NCI-H1105 treated with DMSO at 0.1 percent for 48 hours (cell line): ENCODE data around the gene MUC6.

Source experiments
- DNase-seq: peaks from one replicate; lab custom pipeline; 2025; lab: John Stamatoyannopoulos, UW

MUC6 gene

GRCh38 chr11:1009371-1009770 lies 27.1 kb downstream of the MUC6 start:
- no peak for DNase-seq

- no peak for DNase-seq
Observed at GRCh38 chr11:1008803-1009145, 27.7 kb downstream of the MUC6 start.

- DNase-seq = no peak
Observed at GRCh38 chr11:1008001-1008802, 28.3 kb downstream of the MUC6 start.

- DNase-seq = no peak
Observed at GRCh38 chr11:1007279-1007678, 29.2 kb downstream of the MUC6 start.

- no peak for DNase-seq
Observed at GRCh38 chr11:1006762-1007161, 29.8 kb downstream of the MUC6 start.

- peak; percentile 87 for DNase-seq
Observed at GRCh38 chr11:1005928-1006327, 30.6 kb downstream of the MUC6 start.

GRCh38 chr11:1003159-1003558 lies 33.4 kb downstream of the MUC6 start:
- no peak for DNase-seq

- DNase-seq = no peak
Observed at GRCh38 chr11:1002406-1002984, 34.0 kb downstream of the MUC6 start.

GRCh38 chr11:1001617-1002405 lies 34.7 kb downstream of the MUC6 start:
- no peak for DNase-seq

- no peak for DNase-seq
Observed at GRCh38 chr11:1000357-1001278, 35.9 kb downstream of the MUC6 start.

- no peak for DNase-seq
Observed at GRCh38 chr11:999009-999408, 37.5 kb downstream of the MUC6 start.

GRCh38 chr11:997907-998306 lies 38.6 kb downstream of the MUC6 start:
- no peak for DNase-seq

- DNase-seq = no peak
Observed at GRCh38 chr11:996681-997080, 39.8 kb downstream of the MUC6 start.

GRCh38 chr11:995752-996420 lies 40.6 kb downstream of the MUC6 start:
- DNase-seq = no peak

- DNase-seq = no peak
Observed at GRCh38 chr11:995044-995751, 41.3 kb downstream of the MUC6 start.

- DNase-seq = no peak
Observed at GRCh38 chr11:993632-994167, 42.8 kb downstream of the MUC6 start.

GRCh38 chr11:992577-992976 lies 43.9 kb downstream of the MUC6 start:
- no peak for DNase-seq

GRCh38 chr11:991711-992307 lies 44.7 kb downstream of the MUC6 start:
- no peak for DNase-seq

GRCh38 chr11:991034-991433 lies 45.5 kb downstream of the MUC6 start:
- DNase-seq = no peak

GRCh38 chr11:990101-990500 lies 46.4 kb downstream of the MUC6 start:
- no peak for DNase-seq
